NCI-H2029 treated with DMSO at 0.1 percent for 48 hours (cell line): ENCODE results near the gene PRR30.
"Not testable (repeated sequence)": the region's sequence is repeated elsewhere in the genome, so short reads cannot be mapped to it uniquely, and the experiment has no call there.

Source experiments
- DNase-seq: peaks from one replicate; lab custom pipeline; 2025; lab: John Stamatoyannopoulos, UW

The PRR30 gene

DNA sequence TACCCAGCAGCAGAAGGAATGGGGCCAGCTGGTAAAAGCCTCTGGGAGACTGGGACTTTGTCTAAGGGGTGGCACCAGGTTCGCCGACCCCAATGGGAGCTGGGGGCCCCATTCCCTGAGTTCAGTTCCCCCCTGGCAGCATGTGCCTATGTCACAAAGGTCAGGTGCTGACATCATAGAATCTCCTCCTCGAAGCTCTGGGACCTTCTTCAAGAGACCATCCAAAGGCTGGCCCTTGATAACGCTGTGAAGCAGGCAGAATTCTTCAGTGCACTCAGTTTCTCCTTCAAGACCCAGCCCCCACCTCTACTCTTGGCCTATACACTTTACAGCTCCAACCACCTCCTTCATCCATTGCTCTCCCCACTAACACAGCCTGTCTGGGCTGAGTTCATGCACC, at the start of gene PRR30:
TSS of gene PRR30 (minus strand) at position 101 of the 400 bp plus-strand sequence. CDS start 1,081 bp downstream, outside the sequence.
- no peak for DNase-seq

DNA sequence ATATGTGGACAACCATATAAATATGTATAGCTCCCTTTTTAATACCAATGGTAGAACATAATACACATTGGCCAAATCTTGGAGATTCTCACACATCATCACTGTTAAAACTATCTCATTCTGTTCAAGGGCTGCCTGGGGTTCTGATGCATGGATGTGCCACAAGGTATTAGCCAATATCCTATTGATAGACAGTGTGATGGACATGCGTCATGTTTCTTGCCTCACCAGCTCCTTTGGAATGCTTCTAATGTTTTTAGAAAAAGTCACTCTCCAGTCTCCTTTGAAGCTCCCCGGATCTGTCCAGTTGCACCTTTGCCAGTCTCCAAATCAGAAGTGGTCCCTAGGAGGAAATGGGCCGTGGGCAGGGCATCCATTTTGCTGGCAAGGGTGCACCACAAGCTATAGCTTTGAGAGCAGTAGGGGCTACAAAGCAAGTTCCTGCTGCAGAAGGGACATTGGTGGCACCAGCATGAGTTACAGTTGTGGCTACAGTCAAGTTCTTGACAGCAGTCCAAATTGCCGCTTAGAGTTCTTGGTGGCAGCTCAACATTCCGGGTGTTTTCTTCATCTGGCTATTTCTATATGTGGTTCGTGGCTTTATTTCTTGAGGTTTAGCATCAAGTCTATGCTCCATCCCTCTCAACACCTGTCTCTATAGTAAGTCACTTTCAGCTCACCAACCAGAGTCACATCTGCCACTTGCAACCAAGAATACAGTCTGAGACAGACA, 47.6 kb upstream of the PRR30 start:
- no peak for DNase-seq

DNA sequence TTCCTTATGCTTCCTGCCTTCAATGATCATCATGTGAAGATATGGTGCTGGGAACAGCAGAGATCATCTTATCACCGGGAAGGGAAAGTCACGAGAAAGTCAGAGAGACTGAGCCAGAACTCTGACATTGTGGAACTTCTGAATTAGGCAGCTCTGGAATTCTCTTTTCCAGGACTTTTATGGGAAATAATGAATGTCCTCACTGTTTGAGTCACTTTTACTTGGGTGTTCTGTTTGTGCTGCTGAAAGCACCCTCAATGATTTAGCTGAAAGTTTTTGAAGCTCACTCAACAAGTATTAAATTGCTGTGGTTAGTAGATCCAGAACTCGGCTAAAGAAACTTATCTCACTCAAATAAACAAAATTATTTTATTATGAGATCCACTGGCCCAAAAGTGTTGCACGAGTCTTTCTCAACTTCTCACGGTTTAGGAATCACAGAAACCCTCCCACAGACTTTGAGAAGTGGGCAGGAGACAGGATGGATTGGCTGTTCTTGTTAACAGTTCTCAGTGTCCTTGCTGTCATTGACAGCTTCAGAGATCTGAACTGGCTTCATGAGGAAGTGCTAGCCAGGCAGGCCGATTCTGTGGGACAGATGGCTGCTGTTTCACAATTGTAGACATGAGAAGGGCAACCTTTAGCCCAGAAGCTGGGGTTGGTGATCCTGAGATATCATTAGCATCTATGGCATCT, 46.3 kb upstream of the PRR30 start:
- no peak for DNase-seq

GRCh38 chr2:27184115-27184514, 44.9 kb upstream of the PRR30 start:
- DNase-seq = no peak

DNA sequence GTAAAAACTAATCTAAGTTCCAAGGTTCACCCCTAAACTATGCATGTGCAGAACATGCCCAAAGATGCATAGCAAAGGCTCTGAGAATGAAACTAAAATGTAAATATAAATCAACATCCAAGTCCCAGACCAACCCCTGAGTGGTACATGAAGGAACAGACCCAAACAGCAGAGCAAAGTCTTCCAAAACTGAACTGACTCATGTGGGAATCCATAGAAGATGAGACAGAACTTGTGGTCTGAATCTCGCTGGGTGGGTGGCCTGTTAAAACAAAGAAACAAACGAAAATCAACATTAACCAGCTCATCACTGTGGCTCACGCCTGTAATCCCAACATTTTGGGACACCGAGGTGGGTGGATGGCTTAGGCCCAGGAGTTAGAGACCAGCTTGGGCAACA, 43.1 kb upstream of the PRR30 start:
- DNase-seq = no peak

GRCh38 chr2:27179344-27180000, 40.3 kb upstream of the PRR30 start:
- no peak for DNase-seq

DNA sequence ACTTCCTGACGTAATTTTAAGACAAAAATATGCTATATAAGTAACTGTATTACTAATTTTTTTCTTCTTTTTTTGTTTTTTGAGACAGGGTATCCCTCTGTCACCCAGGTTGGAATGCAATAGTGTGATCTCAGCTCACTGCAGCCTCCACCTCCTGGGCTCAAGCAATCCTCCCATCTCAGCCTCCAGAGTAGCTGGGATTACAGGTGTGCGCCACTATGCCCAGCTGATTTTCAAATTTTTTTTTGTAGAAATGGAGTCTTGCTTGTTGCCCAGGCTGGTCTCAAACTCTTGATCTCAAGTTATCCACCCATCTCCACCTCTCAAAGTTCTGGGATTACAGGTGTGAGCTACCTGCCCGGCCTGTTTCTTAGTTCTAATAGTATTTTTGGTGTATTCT, 39.3 kb upstream of the PRR30 start:
- DNase-seq = no peak

GRCh38 chr2:27177441-27178351, 38.5 kb upstream of the PRR30 start:
- DNase-seq = no peak

- DNase-seq = not testable (repeated sequence)
Measured at GRCh38 chr2:27175781-27176180, 36.6 kb upstream of the PRR30 start.

- DNase-seq = no peak
Measured at GRCh38 chr2:27175330-27175729, 36.1 kb upstream of the PRR30 start.

DNA sequence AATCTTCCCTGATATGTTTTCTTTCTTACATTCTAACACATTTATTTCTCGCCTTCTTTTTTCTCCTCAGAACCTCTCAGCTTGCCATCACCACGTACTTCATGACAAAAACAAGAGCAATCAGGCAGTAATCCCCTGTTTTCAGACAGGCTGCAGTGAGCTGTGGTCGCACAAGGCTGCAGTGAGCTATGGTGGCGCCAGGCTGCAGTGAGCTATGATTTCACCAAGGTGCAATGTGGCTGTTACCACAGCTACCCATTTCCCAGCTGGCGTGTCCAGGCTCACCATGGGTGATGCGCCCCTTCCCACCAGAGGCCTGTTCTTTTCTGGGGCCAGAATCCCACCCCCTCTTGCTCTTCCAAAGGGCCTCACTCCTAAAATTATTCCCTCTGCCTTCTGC, 35.4 kb upstream of the PRR30 start:
- no peak for DNase-seq

DNA sequence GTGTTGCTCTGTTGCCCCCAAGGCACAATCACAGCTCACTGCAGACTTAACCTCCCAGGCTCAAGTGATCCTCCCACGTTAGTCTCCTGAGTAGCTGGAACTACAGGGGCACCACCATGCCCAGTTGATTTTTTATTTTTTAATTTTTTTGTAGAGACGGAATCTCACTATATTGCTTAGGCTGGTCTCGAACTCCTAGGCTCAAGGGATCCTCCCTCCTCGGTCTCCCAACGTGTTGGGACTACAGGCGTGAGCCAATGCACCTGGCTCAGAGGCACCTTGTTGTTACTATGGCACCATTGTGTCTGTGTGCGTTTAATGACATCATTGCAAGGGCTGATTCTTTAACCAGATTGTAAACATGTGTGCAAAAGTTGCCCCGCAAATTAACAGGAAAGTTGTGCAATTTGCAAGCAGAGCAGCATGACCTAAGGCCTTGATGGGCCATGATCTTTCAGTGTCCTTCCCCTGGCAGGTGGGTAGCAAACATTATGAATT, 32.2 kb upstream of the PRR30 start:
- DNase-seq = no peak

DNA sequence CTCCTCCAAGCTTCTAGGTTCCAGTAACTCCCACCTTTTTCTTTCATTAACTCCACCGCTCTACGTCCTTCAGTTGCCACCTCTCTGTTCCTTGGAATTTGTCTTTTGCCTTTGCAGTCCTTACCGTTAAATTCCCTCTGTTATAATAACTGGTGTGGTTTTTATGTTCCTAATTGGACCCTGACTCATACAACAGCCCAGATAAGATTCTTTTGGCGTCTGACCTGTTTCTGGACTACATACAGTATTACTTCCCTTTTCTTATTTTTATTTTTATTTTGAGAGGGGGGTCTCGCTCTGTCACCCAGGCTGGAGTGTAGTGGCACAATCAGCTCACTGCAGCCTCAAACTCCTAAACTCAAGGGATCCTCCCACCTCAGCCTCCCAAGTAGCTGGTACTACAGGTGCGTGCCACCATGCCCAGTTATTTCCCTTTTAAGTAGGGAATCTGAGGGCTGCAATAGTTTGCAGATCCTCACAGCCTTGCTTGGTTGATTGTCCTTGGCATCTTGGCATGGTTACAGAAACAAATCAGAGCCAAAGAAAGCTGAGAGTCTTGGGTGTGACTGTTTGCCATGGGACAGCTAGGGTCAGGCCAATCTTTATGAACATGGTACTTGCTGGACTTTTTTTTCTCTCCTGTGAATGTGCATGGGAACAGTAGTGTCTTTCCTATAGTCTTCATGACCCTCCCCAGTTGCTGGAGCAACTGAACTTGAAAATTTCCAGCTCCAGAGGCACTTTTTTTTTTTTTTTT, 31.5 kb upstream of the PRR30 start:
- DNase-seq = no peak

DNA sequence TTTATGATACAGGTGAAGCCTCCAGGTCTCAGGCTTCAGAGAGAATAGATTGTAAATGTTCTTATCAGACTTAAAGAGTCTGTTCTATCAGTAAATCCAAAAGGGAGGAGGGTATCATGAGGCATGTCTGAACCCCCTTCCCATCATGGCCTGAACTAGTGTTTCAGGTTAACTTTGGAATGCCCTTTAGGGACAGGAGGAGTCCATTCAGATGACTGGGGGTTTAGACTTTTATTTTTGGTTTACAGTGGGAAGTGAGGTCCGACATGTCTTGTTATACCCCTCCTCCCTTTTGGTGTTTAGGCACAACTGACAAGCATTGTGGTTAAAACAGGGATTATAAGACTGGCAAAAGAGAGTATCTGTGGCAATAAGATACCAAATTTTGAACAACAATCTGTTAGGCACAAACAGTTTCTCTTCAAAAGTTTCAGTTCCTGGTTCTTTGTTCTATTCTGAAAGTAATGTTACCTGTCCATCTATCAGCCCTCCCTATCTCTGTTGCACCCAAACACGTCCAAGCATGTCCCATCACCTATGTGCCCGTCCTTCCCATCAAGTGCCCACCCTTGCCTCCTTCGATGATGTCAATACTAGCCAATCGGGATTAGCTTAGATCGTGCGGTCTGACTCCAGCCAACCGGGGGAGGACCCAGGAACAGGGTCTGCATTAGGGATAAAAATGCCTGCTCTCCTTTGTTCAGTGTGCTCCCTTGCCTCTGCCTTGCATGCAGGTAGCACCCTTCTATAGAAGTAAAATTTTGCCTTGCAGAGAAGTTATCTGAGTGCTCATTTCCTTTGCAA, 26.0 kb upstream of the PRR30 start:
- DNase-seq = no peak

GRCh38 chr2:27162151-27163121, 23.2 kb upstream of the PRR30 start:
- no peak for DNase-seq

DNA sequence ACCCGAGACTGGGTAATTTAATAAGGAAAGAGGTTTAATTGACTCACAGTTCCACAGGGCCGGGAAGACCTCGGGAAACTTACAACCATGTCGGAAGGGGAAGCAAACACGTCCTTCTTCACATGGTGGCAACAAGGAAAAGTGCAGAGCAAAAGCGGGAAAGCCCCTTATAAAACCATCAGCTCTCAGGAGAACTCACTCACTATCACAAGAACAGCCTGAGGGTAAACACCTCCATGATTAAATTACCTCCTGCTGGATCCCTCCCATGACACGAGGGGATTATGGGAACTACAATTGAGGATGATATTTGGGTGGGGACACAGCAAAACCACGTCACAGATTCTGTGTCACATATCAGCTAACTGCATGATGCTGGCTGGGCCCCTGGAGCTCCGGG, 21.0 kb upstream of the PRR30 start:
- no peak for DNase-seq

DNA sequence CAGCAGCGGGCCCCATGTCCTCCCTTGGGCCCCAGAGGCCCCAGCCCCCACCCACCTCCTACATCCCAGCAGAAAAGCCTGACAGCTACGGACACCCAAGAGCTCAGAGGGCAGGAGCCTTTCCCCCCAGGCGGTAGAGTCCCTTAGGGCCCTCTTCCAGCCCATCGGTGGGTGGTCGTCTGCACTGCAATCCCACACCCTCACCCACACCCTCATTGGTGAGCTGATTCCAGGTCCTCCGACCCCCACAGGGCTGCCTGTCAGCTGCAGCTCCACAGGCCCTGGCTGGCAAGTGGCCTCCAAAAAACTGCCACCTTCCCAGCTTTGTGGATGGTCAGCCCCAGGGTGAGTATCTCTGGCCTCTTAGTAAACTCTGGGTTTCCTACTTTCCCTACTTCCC, 20.1 kb upstream of the PRR30 start:
- DNase-seq = no peak

GRCh38 chr2:27158468-27158867, 19.3 kb upstream of the PRR30 start:
- no peak for DNase-seq

- DNase-seq = no peak
Measured at GRCh38 chr2:27155069-27155520, 15.9 kb upstream of the PRR30 start.
